ENCODE measurements around the gene FAAP20.

DNA sequence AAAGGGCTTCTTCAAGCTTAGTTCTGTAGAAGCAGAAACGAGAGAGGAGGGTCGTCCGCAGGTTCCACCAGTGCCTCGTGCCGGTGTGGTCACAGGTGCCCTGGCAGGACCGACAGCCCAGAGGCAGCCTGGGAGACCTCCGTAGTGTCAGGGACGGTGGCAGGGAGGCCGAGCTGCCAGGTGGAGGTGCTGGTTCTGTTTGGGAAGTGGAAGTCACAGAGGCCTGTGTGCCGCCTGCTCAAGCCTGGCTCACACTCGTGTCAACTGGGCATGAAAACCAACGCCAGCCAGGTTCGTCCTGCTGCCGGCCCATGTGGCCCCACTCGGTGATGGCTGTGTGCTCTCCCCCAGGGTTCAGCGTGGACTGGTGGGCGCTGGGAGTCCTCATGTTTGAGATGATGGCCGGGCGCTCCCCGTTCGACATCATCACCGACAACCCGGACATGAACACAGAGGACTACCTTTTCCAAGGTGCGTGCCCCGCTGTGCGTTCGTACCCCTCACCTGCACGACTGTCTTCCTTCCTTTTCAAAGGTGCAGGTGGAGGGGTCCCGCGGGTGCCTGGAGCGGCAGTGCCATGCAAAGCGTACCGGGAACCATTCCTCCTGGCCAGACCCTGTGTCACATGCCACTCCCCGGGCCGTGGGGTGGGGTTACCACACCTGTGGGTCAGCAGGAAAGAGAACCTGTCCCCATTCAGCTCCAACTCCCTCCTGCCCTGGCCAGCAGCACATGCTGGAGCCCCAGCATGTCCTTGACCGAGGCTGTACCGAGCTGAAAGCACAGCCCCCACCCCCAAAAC, 20.8 kb downstream of the FAAP20 start:
- TF ChIP-seq TCF7 (CRISPR knock-in tag; IDR thresholded peaks at IDR 0.05; ENCODE audit: low read depth) (no peak), NR3C1 (CRISPR knock-in tag; conservative IDR thresholded peaks at IDR 0.05; ENCODE audit: low read depth) (no peak), SP1 (CRISPR knock-in tag; conservative IDR thresholded peaks at IDR 0.05) (no peak), ELF4 (CRISPR knock-in tag; IDR thresholded peaks at IDR 0.05; ENCODE audit: low read depth) (no peak), ZNF317 (CRISPR knock-in tag; IDR thresholded peaks at IDR 0.05; ENCODE audit: borderline replicate concordance, low read depth) (no peak), TEAD1 (CRISPR knock-in tag; IDR thresholded peaks at IDR 0.05) (no peak)
- TF ChIP-seq, protein P1, sequence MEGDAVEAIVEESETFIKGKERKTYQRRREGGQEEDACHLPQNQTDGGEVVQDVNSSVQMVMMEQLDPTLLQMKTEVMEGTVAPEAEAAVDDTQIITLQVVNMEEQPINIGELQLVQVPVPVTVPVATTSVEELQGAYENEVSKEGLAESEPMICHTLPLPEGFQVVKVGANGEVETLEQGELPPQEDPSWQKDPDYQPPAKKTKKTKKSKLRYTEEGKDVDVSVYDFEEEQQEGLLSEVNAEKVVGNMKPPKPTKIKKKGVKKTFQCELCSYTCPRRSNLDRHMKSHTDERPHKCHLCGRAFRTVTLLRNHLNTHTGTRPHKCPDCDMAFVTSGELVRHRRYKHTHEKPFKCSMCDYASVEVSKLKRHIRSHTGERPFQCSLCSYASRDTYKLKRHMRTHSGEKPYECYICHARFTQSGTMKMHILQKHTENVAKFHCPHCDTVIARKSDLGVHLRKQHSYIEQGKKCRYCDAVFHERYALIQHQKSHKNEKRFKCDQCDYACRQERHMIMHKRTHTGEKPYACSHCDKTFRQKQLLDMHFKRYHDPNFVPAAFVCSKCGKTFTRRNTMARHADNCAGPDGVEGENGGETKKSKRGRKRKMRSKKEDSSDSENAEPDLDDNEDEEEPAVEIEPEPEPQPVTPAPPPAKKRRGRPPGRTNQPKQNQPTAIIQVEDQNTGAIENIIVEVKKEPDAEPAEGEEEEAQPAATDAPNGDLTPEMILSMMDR (IDR thresholded peaks at IDR 0.05) = no peak
- TF ChIP-seq, protein P2, sequence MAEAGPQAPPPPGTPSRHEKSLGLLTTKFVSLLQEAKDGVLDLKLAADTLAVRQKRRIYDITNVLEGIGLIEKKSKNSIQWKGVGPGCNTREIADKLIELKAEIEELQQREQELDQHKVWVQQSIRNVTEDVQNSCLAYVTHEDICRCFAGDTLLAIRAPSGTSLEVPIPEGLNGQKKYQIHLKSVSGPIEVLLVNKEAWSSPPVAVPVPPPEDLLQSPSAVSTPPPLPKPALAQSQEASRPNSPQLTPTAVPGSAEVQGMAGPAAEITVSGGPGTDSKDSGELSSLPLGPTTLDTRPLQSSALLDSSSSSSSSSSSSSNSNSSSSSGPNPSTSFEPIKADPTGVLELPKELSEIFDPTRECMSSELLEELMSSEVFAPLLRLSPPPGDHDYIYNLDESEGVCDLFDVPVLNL (CRISPR knock-in tag; IDR thresholded peaks at IDR 0.05; ENCODE audit: borderline replicate concordance, low read depth) = no peak
- TF ChIP-seq, protein P3, sequence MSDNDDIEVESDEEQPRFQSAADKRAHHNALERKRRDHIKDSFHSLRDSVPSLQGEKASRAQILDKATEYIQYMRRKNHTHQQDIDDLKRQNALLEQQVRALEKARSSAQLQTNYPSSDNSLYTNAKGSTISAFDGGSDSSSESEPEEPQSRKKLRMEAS (CRISPR knock-in tag; IDR thresholded peaks at IDR 0.05) = no peak
- TF ChIP-seq, protein P4, sequence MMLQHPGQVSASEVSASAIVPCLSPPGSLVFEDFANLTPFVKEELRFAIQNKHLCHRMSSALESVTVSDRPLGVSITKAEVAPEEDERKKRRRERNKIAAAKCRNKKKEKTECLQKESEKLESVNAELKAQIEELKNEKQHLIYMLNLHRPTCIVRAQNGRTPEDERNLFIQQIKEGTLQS (CRISPR knock-in tag; conservative IDR thresholded peaks at IDR 0.05) = no peak
- TF ChIP-seq, protein P5, sequence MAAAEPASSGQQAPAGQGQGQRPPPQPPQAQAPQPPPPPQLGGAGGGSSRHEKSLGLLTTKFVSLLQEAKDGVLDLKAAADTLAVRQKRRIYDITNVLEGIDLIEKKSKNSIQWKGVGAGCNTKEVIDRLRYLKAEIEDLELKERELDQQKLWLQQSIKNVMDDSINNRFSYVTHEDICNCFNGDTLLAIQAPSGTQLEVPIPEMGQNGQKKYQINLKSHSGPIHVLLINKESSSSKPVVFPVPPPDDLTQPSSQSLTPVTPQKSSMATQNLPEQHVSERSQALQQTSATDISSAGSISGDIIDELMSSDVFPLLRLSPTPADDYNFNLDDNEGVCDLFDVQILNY (CRISPR knock-in tag; IDR thresholded peaks at IDR 0.05) = no peak
- TF ChIP-seq, protein P6, sequence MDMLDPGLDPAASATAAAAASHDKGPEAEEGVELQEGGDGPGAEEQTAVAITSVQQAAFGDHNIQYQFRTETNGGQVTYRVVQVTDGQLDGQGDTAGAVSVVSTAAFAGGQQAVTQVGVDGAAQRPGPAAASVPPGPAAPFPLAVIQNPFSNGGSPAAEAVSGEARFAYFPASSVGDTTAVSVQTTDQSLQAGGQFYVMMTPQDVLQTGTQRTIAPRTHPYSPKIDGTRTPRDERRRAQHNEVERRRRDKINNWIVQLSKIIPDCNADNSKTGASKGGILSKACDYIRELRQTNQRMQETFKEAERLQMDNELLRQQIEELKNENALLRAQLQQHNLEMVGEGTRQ (CRISPR knock-in tag; IDR thresholded peaks at IDR 0.05) = no peak
- TF ChIP-seq, protein P7, sequence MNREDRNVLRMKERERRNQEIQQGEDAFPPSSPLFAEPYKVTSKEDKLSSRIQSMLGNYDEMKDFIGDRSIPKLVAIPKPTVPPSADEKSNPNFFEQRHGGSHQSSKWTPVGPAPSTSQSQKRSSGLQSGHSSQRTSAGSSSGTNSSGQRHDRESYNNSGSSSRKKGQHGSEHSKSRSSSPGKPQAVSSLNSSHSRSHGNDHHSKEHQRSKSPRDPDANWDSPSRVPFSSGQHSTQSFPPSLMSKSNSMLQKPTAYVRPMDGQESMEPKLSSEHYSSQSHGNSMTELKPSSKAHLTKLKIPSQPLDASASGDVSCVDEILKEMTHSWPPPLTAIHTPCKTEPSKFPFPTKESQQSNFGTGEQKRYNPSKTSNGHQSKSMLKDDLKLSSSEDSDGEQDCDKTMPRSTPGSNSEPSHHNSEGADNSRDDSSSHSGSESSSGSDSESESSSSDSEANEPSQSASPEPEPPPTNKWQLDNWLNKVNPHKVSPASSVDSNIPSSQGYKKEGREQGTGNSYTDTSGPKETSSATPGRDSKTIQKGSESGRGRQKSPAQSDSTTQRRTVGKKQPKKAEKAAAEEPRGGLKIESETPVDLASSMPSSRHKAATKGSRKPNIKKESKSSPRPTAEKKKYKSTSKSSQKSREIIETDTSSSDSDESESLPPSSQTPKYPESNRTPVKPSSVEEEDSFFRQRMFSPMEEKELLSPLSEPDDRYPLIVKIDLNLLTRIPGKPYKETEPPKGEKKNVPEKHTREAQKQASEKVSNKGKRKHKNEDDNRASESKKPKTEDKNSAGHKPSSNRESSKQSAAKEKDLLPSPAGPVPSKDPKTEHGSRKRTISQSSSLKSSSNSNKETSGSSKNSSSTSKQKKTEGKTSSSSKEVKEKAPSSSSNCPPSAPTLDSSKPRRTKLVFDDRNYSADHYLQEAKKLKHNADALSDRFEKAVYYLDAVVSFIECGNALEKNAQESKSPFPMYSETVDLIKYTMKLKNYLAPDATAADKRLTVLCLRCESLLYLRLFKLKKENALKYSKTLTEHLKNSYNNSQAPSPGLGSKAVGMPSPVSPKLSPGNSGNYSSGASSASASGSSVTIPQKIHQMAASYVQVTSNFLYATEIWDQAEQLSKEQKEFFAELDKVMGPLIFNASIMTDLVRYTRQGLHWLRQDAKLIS (CRISPR knock-in tag; IDR thresholded peaks at IDR 0.05; ENCODE audit: borderline replicate concordance) = no peak

All from WTC11 (cell line).